HG02885 (cell line): ENCODE data around the gene NDUFS6.

Experiments
- ATAC-seq: cut with Tn5 transposase; IDR thresholded peaks from one replicate; pipeline ENCODE4 v1.9.1; 2021; ENCODE audit warnings: mild to moderate bottlenecking; ENCODE audit not compliant: unreplicated experiment, poor library complexity

Gene NDUFS6

DNA sequence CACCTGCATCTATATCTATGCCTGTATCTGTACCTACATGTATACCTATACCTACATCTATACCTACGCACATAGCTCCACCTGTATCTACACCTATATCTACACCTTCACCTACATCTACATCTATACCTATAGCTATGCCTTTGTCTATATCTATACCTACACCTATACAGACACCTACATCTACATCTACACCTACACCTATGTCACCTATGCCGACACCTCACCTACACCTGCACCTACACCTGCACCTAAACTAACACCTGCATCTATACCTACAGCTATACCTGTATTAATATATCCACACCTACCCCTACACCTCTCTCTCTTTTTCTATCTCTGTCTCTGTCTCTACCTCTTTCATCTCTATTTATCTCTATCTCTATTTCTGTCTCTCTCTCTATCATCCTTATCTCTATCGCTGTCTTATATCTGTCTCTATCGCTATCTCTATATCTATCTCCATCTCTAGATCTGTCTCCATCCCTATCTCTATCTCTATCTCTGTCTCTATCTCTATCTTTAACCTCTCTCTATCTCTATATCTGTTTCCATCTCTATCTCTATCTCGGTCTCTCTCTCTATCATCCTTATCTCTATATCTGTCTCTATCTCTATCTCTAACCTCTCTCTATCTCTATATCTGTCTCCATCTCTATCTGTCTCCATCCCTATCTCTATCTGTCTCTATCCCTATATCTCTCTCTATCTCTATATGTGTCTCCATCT, 43.7 kb downstream of the NDUFS6 start:
- ATAC-seq, result no peak

GRCh38 chr5:1845696-1846095, 44.5 kb downstream of the NDUFS6 start:
- no peak for ATAC-seq

DNA sequence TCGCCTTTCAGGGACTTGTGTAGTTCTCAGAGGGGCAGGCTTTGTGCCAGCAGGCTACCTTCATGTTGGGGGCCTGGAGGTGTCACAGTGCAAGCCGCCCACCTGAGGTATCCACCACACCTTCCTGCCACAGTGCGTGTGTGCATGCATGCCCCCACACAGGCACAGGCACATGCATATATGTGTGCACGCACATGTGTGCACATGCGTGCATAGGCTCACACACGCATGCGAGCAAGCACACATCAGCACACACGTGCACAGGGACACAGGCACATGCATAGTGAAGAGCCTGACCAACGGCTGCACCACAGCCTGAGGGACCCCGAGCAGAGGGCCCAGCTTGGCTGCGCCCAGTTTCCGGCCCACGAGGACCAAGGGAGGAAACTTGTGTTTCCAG, 45.4 kb downstream of the NDUFS6 start:
- ATAC-seq, result no peak

DNA sequence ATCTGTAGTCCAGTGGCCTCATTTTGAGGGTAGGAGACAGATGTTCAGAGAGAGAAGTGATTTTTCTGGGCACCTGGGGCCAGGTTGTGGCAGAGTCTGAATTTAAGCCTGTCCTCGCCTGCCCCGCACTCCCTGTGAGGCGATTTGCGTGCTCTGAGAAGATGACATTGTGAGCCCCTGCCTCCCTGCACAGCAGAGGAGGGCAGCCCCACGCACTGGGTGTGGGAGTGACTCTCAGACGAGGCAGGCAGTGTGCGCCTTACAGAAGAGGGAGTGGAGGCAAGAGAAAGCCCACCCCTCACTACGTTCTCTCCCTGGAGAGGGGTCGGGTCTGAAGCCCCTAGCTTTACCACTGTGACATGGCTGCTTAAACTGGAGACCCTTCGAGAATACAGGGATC, 45.8 kb downstream of the NDUFS6 start:
- no peak for ATAC-seq

- ATAC-seq, result no peak
Observed at GRCh38 chr5:1847611-1848010, 46.4 kb downstream of the NDUFS6 start.

GRCh38 chr5:1850324-1851154, 49.3 kb downstream of the NDUFS6 start:
- no peak for ATAC-seq

DNA sequence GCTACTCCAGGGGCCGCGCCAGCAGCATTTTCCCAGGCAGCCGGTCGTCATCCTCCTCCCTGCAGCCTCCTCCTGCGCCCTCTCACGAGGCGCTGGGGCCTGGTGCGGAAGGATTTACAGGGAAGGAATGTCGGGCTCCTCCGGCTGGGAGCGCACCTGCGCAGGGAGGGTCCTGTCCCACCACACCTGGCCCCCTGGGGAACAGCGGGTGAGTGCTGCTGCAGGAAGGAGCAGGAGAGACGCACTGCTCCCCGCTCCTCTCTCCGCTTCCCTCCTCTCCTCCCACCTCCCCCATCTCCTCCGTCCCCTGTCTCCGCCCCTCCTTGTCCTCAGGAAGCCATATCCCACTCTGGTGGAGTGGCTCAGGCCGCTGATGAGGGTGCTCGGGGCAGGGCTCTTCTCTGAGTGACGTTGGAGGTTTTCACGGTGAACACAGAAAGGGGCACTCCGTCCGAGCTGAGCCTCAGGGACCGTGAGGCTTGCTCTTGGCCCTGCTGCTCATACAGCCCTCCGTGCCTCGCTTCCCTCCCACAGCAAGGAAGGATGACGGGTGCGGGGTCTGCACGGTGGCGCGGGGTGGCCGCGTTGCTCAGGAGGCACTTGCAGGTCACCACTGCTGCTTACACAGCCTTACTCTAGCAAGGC, 50.2 kb downstream of the NDUFS6 start:
- no peak for ATAC-seq

DNA sequence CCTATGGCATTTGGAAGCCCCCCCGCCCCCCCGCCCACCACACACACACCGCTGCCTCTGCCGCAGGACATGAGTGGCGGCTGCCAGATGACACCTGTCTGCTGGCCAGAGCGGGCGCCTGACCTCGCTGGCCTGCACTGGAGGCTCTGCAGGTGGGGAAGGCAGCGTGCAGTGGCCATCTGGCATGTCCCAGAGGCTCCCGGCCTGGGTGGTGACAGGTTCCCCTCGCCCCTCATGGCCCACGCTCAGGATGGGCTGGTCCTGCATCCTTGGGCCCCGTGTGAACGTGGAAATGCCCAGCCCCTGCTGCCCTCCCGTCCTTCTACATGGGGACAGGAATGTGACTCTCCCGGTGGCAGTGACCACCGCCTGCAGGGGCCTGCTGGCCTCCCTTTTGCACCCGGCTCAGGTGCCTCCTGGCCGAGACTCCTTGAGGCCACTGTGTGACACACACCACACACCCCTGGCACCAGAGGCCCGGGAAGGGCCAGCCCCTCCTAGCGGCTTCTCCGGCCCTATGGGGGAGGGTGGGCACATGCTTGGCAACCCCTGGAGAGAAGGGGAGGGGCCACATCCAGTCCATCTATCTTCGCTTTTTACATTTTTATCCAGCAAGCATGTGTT, 51.2 kb downstream of the NDUFS6 start:
- ATAC-seq, result no peak

DNA sequence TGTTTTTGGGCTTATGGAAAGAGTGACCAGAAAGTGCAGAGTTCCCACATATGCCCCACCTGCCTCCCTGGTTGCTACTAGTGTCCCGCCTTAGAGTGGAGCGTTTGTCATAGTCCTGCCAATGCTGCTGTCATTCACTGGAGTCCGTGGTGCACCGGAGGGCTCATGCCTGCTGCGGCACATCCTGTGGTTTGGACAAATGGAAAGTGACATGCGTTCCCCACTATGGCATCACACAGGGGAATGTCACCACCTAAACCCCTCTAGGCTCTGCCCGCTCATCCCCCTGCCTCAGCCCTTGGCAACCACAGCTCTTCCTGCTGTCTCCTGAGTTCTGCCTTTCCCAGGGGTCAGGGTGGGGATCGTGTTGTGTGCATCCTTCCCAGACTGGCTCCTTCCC, 52.3 kb downstream of the NDUFS6 start:
- no peak for ATAC-seq

- ATAC-seq, result no peak
Observed at GRCh38 chr5:1855075-1855474, 53.9 kb downstream of the NDUFS6 start.

GRCh38 chr5:1855596-1855995, 54.4 kb downstream of the NDUFS6 start:
- ATAC-seq, result no peak

DNA sequence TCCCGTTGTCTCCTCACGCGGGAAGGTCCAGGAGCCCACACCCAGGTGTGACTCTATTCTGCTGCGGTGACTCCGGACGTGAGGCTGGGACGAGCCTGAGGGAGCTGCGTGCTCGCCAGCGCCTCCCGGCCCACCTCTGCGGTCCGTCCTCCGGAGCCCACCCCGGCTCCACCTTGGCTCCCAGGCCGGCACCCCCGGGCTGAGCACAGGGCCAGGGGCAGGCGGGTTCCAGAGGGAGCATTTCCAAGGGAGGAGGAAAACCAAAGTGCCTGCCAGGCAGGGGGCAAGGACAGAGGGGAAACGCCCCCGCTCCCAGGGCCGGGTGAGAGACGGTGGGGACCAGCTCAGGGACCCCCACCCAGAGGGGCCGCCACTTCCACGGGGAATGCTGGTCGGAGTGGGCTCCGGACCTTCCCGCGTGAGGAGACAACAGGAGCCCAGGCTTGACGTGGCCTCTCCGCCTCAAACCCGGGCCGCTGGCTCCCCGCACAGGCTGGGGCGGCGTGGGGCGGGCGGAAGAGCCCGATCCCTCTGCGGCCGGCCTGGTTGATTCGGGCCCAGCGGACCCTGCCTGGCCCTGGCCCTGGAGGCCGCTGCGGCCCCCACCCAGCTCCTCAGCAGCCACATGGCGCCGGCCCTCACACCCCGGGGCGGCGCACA, 55.5 kb downstream of the NDUFS6 start:
- ATAC-seq, result no peak

DNA sequence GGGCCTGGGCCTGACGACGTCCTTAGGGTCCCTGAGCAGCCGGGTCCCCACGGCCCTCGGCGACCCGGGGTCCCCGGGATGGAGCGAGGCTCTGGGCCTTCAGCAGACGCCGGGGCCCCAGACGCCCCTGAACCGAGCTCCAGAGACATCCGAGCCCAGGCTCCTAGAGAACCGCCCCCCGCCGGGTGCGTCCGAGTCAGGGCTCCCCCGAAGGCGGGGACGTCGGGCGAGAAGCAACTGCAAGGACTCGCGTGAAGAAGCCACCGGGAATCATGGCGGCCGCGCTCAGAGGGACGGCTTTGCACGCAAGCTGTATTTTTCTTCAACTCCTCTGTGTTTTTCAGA, 56.0 kb downstream of the NDUFS6 start:
- ATAC-seq, result no peak

GRCh38 chr5:1858436-1858835, 57.2 kb downstream of the NDUFS6 start:
- ATAC-seq, result no peak

- no peak for ATAC-seq
Observed at GRCh38 chr5:1859099-1859498, 57.9 kb downstream of the NDUFS6 start.

- ATAC-seq, result no peak
Observed at GRCh38 chr5:1860021-1860610, 58.9 kb downstream of the NDUFS6 start.

DNA sequence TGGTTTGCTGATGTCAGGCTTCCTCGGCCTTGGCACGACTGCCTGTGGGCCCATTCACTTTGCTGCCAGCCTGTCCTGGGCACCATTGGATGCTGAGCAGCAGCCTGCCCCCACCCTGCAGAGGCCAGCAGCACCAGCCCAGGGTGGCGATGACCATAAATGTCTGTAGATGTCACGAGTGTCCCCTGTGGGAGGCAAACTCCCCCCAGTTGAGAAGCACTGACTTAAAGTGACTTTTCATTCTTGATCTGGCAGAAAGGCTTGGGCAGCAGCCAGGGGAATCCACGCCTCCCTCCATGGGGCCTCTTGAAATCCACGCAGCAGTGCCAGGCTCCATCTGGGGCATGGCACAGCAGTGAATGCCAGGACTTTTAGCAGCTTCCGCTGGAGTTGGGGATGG, 59.7 kb downstream of the NDUFS6 start:
- ATAC-seq, result no peak

GRCh38 chr5:1864896-1865440, 63.8 kb downstream of the NDUFS6 start:
- no peak for ATAC-seq

DNA sequence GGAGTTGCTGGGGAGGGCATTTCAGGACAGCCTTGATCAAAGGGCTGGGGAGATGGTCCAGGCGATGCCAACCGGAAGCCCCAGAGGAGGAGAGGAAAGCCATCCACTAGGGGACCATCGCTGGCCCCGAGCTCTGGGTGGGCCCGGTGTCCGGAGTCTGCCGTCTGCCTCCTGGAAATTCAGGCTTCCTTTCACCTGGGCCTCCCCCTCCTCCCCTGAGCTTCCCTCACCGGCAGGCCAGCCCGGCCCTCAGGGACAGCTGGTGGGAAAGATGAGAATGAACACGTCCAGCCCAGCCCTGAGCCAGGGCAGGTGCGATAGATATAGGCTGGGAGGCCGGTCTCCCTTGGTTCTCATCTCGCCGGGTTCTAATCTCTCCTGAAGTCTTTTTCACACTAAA, 64.3 kb downstream of the NDUFS6 start:
- no peak for ATAC-seq
